MCF 10A (cell line): ENCODE measurements around the gene ACSM2A. TPM values are rescaled to one million over a fixed set of nuclear protein-coding genes. Genes with fewer than 3 reads are reported as not detected.
"Not testable (repeated sequence)": the region's sequence is repeated elsewhere in the genome, so short reads cannot be mapped to it uniquely, and the experiment has no call there.

ENCODE experiments used
- BruUV-seq: library from RNA; stranded (reverse); fragments of 400-500 nt; replicated peaks from 2 replicates; lab custom pipeline; 2021; lab: Mats Ljungman, UMichigan
- CTCF ChIA-PET: fragments of 300-600 bp; sonication (Branson Sonifier 250); formaldehyde crosslinking; extraction: SDS; loops from one replicate; lab custom pipeline; 2021; ENCODE audit warnings: antibody characterized with exemption, inconsistent platforms; lab: Yijun Ruan, JAX
- POLR2A ChIA-PET: fragments of 300-600, 350-650 bp; sonication (Branson Sonifier 250); formaldehyde crosslinking; extraction: SDS; loops from one replicate; lab custom pipeline; 2020; ENCODE audit warnings: antibody characterized with exemption, inconsistent platforms; lab: Yijun Ruan, JAX
- DNase-seq: peaks from one replicate; pipeline ENCODE4 v3.0.0-alpha.2; 2018; ENCODE audit not compliant: unreplicated experiment
- H3K27ac Mint-ChIP-seq: one replicate; pipeline ENCODE4 v1.8.0; 2022; ENCODE audit warnings: mild to moderate bottlenecking, low read depth, mixed read lengths; ENCODE audit not compliant: unreplicated experiment
- H3K27me3 Mint-ChIP-seq: one replicate; pipeline ENCODE4 v1.8.0; 2022; ENCODE audit warnings: mixed read lengths; ENCODE audit not compliant: insufficient read depth, unreplicated experiment
- H3K36me3 Mint-ChIP-seq: one replicate; pipeline ENCODE4 v1.8.0; 2022; ENCODE audit warnings: mild to moderate bottlenecking, moderate library complexity, mixed read lengths; ENCODE audit not compliant: insufficient read depth, unreplicated experiment
- H3K4me1 Mint-ChIP-seq: one replicate; pipeline ENCODE4 v1.8.0; 2022; ENCODE audit warnings: mixed read lengths; ENCODE audit not compliant: insufficient read depth, unreplicated experiment
- H3K4me3 Mint-ChIP-seq: one replicate; pipeline ENCODE4 v1.8.0; 2022; ENCODE audit warnings: mild to moderate bottlenecking, moderate library complexity, mixed read lengths; ENCODE audit not compliant: unreplicated experiment
- H3K9me3 Mint-ChIP-seq: one replicate; pipeline ENCODE4 v1.8.0; 2022; ENCODE audit warnings: mixed read lengths; ENCODE audit not compliant: unreplicated experiment
- CTCF ChIP-seq: fragments of 200-600 bp; IDR thresholded peaks from one replicate; pipeline ENCODE4 v1.8.0; 2022; ENCODE audit warnings: antibody characterized with exemption, mild to moderate bottlenecking; ENCODE audit not compliant: unreplicated experiment
- intact Hi-C: fragments of 100-400 bp; cut with micrococcal nuclease; formaldehyde crosslinking; loops from 2 replicates; pipeline ENCODE4 v1.14.1; 2022
- total RNA-seq: library from RNA; stranded (reverse); gene quantifications from 2 replicates; pipeline ENCODE4 v1.2.3, GENCODE V29; 2022

ACSM2A gene
- total RNA-seq, 1 experiment from 2014 or later: not detected

- H3K27me3 Mint-ChIP-seq, CTCF ChIA-PET, H3K36me3 Mint-ChIP-seq, DNase-seq, H3K4me3 Mint-ChIP-seq, H3K9me3 Mint-ChIP-seq, H3K4me1 Mint-ChIP-seq, H3K27ac Mint-ChIP-seq, BruUV-seq, intact Hi-C loops, POLR2A ChIA-PET: not testable (repeated sequence)
Measured at GRCh38 chr16:20469930-20470329, 18.6 kb downstream of the ACSM2A start.

- DNase-seq, H3K4me1 Mint-ChIP-seq, CTCF ChIA-PET, BruUV-seq, POLR2A ChIA-PET, intact Hi-C loops, H3K36me3 Mint-ChIP-seq, H3K27me3 Mint-ChIP-seq, H3K4me3 Mint-ChIP-seq, H3K27ac Mint-ChIP-seq, H3K9me3 Mint-ChIP-seq: not testable (repeated sequence)
Measured at GRCh38 chr16:20470732-20471131, 19.4 kb downstream of the ACSM2A start.

- peaks cover 11% of the 10 kb centered on the region for H3K27me3 Mint-ChIP-seq
- CTCF ChIA-PET, H3K4me3 Mint-ChIP-seq, POLR2A ChIA-PET, H3K4me1 Mint-ChIP-seq, intact Hi-C loops, H3K27ac Mint-ChIP-seq, DNase-seq, H3K9me3 Mint-ChIP-seq, BruUV-seq, H3K36me3 Mint-ChIP-seq: not testable (repeated sequence)
Measured at GRCh38 chr16:20477188-20477744, 25.9 kb downstream of the ACSM2A start.

DNA sequence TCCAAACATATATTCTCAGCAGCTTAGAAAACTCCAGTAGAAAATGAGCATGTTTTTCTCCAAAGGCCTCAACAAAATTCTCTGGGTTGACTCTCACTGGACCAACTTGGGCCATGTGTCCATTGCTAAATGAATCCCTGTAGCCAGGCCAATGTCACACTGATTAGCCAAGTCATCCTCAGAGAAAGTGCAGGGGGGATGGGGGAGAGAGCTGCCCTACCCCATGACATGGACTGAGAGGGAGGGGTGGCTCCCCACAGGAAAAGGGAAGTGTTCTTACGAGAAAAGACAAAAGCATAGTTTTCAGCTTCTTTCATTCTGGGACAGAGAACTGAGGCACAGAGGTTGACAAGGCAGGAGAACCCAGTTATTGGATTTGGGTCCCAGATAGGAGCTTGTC lies 32.7 kb downstream of the ACSM2A start:
- H3K4me1 Mint-ChIP-seq, H3K9me3 Mint-ChIP-seq, H3K36me3 Mint-ChIP-seq, CTCF ChIA-PET, H3K27ac Mint-ChIP-seq, intact Hi-C loops, POLR2A ChIA-PET, H3K4me3 Mint-ChIP-seq, DNase-seq, BruUV-seq: not testable (repeated sequence)
- peaks cover 11% of the 10 kb centered on the region for H3K27me3 Mint-ChIP-seq

DNA sequence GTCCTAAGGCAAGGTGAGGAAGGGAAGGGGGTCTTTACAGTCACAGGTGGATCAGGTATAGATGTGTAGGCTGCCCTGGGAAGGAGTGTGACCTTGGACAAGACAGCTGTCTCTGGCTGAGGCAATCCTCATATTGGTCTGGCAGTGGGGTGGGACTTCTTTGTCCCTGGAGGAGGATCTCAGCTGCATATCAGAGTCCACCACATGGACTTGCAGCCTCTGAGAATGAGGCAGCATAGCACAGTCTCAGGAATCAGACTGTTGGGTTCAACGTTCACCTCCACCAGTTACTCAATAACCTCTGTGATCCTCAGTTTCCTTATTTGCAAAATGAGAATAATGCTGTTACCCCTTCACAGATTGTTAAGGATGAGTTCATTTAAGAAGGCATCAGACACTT lies 33.4 kb downstream of the ACSM2A start:
- Mint-ChIP-seq H3K36me3 (no peaks in the 10 kb centered on the region), H3K4me3 (no peak overlapping the region), H3K27me3 (peaks cover 9% of the 10 kb centered on the region), H3K4me1 (no peaks in the 10 kb centered on the region), H3K27ac (no peak overlapping the region), H3K9me3 (no peaks in the 10 kb centered on the region)
- ChIA-PET CTCF (no interaction called here), POLR2A (no interaction called here)
- no peak for DNase-seq
- BruUV-seq: no TSS peak
- intact Hi-C loops: no loop called here
- TF ChIP-seq CTCF: no peak

DNA sequence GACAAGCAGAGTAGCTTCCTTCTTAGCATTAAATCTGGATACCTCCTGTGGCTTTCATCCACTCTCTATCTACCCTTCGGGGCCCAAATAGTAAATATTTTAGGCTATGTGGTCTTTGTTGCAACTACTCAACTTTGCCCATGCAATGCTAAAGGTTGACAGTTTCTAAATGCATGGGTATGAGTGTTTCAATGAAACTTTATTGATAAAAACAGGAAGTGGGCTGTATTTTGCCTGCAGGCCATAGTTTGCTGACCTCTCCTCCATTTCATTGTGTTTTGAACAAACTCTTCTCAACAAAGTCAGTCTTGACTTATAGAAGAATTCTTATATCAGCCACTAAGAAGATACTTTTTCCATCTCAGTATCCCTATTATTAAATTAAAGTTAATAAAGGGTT lies 34.1 kb downstream of the ACSM2A start:
- no peak for DNase-seq
- TF ChIP-seq CTCF: no peak
- H3K36me3 Mint-ChIP-seq: no peaks in the 10 kb centered on the region
- H3K4me1 Mint-ChIP-seq: no peaks in the 10 kb centered on the region
- peaks cover 2% of the 10 kb centered on the region for H3K27me3 Mint-ChIP-seq
- H3K9me3 Mint-ChIP-seq: no peaks in the 10 kb centered on the region
- ChIA-PET CTCF (no interaction called here), POLR2A (no interaction called here)
- H3K4me3 Mint-ChIP-seq: no peak overlapping the region
- intact Hi-C loops: no loop called here
- H3K27ac Mint-ChIP-seq: no peak overlapping the region
- no TSS peak for BruUV-seq

DNA sequence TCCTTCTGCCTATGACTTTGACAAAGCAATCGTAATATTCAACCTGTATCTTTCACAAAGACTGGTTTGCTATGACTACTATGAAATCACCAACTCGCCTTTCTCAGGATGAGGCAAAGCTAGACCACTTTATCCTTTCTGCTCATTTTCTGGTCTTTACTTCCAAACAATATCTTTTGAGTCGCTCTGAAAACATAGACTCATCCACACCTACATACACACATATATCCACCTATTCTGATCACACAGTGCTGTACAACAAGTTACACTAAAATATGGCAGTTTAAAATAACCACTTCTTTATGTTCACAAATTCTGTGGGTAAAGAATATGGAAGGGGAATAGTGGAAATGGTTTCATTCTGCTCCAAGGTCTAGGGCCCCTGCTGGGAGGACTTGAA lies 39.7 kb downstream of the ACSM2A start:
- BruUV-seq, H3K9me3 Mint-ChIP-seq, H3K36me3 Mint-ChIP-seq, H3K4me1 Mint-ChIP-seq, DNase-seq, H3K27me3 Mint-ChIP-seq, H3K4me3 Mint-ChIP-seq, intact Hi-C loops, H3K27ac Mint-ChIP-seq, CTCF ChIA-PET, POLR2A ChIA-PET: not testable (repeated sequence)

DNA sequence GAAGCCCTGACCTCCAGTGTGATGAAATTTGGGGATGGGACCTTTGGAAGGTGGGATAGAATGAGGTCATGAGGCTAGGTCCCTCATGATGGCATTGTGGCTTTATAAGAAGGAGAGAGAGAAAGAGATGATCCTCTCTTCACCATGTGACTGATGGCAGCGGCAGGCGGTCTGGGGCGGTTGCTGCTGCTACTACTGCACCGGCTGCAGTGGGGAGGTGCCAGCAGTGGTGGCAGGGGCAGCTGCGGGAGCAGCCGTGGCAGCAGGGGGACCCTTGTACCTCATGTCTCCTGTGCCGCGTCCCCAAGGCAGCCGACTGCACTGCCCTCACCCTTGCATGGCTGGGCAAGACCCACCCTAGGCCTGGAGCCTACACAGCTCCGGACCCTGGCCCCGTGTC lies 40.1 kb downstream of the ACSM2A start:
- H3K9me3 Mint-ChIP-seq, intact Hi-C loops, H3K4me1 Mint-ChIP-seq, CTCF ChIA-PET, H3K27me3 Mint-ChIP-seq, H3K36me3 Mint-ChIP-seq, H3K4me3 Mint-ChIP-seq, POLR2A ChIA-PET, DNase-seq, BruUV-seq, H3K27ac Mint-ChIP-seq: not testable (repeated sequence)
